ENCODE results near the gene DMD. TPM values are rescaled to one million over a fixed set of nuclear protein-coding genes. Genes with fewer than 3 reads are reported as not detected.

The DMD gene
- total and polyA plus RNA-seq, 5 donors = 49.5 to 173 (median 125) TPM

DNA sequence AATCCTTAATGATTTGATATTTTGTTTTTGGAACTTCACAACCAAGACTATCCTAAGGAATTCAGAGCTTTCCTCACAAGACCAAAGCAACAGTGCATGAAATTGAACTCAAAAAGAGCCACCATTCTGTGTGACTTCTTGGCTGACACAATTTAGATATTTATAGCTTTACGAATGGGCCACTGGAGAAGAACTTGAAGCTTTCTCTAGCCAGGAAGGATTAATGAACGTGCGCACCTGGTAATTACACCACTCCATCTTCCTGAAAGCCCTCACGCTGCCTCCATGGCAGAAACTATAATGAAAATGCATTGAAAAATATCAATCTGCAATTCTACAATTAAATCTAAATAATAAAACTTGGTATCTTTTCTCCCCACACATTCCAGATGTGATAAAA, 1057.8 kb downstream of the DMD start:
- Histone ChIP-seq H3K4me1 (ENCODE audit: control insufficient read depth, insufficient read depth, low read length) (no peaks in the 10 kb centered on the region), H3K27me3 (ENCODE audit: control insufficient read depth, insufficient read depth) (no peaks in the 10 kb centered on the region), H3K9me3 (ENCODE audit: control insufficient read depth, low read length) (no peaks in the 10 kb centered on the region), H3K4me3 (ENCODE audit: low read length) (no peak overlapping the region), H3K27ac (ENCODE audit: low read length) (no peak overlapping the region)
- DNase-seq (no peak), ATAC-seq (no peak)
- 55% methylated on average over 4 of the region's 4 CpGs for WGBS
- intact Hi-C loops (cut with DNase I) = no loop called here

GRCh38 chrX:32150141-32150540, 1061.2 kb downstream of the DMD start:
- no peaks in the 10 kb centered on the region for H3K9me3 ChIP-seq (ENCODE audit: control insufficient read depth, low read length)
- no peaks in the 10 kb centered on the region for H3K27me3 ChIP-seq (ENCODE audit: control insufficient read depth, insufficient read depth)
- ATAC-seq (no peak), DNase-seq (no peak)
- H3K4me3 ChIP-seq (ENCODE audit: low read length) = no peak overlapping the region
- intact Hi-C loops (cut with DNase I) = no loop called here
- H3K4me1 ChIP-seq (ENCODE audit: control insufficient read depth, insufficient read depth, low read length) = no peaks in the 10 kb centered on the region
- no peak overlapping the region for H3K27ac ChIP-seq (ENCODE audit: low read length)
- 52% methylated on average over 6 of the region's 6 CpGs for WGBS

DNA sequence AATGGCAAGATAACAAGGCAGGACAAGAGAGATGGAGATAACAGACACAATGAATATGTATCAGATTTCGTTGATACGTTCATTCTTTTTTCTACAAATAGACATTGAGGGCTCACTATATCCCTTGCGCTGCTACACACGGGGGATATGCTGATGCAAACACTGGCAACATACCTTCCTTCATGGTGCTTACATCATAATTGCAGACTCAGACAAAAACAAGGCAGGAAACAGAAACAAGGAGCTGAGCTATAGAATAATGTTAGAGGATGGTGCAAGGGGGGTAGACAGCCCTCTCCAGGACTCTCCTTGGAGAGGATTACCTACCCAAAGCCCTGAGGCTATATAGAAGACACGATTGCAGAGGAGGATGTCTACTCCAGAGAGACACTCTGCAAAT, 1069.5 kb downstream of the DMD start:
- no peaks in the 10 kb centered on the region for H3K4me1 ChIP-seq (ENCODE audit: control insufficient read depth, insufficient read depth, low read length)
- no peaks in the 10 kb centered on the region for H3K27me3 ChIP-seq (ENCODE audit: control insufficient read depth, insufficient read depth)
- intact Hi-C loops (cut with DNase I) = no loop called here
- H3K9me3 ChIP-seq (ENCODE audit: control insufficient read depth, low read length) = no peaks in the 10 kb centered on the region
- no peak overlapping the region for H3K27ac ChIP-seq (ENCODE audit: low read length)
- no peak for DNase-seq
- 77% methylated on average over 5 of the region's 5 CpGs for WGBS
- H3K4me3 ChIP-seq (ENCODE audit: low read length) = no peak overlapping the region
- ATAC-seq = no peak

DNA sequence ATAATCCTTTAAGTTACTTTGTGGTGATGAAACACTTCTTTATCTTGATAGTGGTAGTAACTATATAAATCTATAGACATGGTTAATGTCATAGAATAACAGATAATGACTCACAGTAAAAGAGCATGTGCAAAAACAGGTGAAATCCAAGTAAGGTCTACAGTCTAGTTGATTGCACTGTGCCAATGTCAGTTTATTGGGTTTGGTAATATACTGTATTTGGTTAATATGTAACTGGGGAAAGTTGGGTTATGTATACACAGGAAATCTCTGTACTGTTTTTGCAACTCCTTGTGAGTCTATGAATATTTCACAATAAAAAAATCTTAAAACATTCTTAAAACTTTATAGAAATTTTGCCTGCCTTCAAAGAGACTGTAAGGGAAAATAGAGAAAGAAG, 1071.9 kb downstream of the DMD start:
- no peak for DNase-seq
- no peak overlapping the region for H3K4me3 ChIP-seq (ENCODE audit: low read length)
- H3K27me3 ChIP-seq (ENCODE audit: control insufficient read depth, insufficient read depth) = no peaks in the 10 kb centered on the region
- intact Hi-C loops (cut with DNase I) = no loop called here
- H3K27ac ChIP-seq (ENCODE audit: low read length) = no peak overlapping the region
- ATAC-seq = no peak
- no peaks in the 10 kb centered on the region for H3K4me1 ChIP-seq (ENCODE audit: control insufficient read depth, insufficient read depth, low read length)
- H3K9me3 ChIP-seq (ENCODE audit: control insufficient read depth, low read length) = no peaks in the 10 kb centered on the region

DNA sequence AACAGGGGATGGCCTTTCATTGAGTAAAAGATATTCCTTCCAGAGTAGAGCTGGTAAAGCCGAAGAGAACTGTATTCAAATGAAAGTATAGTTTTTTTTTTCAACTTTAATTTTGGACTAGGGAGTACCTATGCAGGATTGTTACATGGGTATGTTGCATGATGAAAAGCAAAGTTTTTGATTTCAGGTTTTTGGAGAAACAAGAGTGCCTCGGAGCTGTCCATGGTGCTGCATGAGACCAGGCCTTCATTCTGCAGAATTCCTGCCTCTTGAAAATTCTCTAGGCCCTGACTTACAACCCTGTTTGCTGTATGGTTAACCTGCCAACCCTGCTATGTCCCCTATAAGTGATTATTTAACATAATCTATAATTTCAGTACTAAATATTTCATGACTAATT, 1073.8 kb downstream of the DMD start:
- Histone ChIP-seq H3K4me1 (ENCODE audit: control insufficient read depth, insufficient read depth, low read length) (no peaks in the 10 kb centered on the region), H3K4me3 (ENCODE audit: low read length) (no peak overlapping the region), H3K27me3 (ENCODE audit: control insufficient read depth, insufficient read depth) (no peaks in the 10 kb centered on the region), H3K27ac (ENCODE audit: low read length) (no peak overlapping the region), H3K9me3 (ENCODE audit: control insufficient read depth, low read length) (no peaks in the 10 kb centered on the region)
- DNase-seq = no peak
- no peak for ATAC-seq
- intact Hi-C loops (cut with DNase I) = no loop called here
- WGBS = 54% methylated on average over 2 of the region's 2 CpGs

GRCh38 chrX:32126997-32127396, 1084.4 kb downstream of the DMD start:
- 21% methylated on average over 1 of the region's 1 CpG for WGBS
- Histone ChIP-seq H3K27ac (ENCODE audit: low read length) (no peak overlapping the region), H3K4me3 (ENCODE audit: low read length) (no peak overlapping the region), H3K9me3 (ENCODE audit: control insufficient read depth, low read length) (no peaks in the 10 kb centered on the region), H3K4me1 (ENCODE audit: control insufficient read depth, insufficient read depth, low read length) (no peaks in the 10 kb centered on the region), H3K27me3 (ENCODE audit: control insufficient read depth, insufficient read depth) (no peaks in the 10 kb centered on the region)
- DNase-seq (no peak), ATAC-seq (no peak)
- intact Hi-C loops (cut with DNase I) = no loop called here

DNA sequence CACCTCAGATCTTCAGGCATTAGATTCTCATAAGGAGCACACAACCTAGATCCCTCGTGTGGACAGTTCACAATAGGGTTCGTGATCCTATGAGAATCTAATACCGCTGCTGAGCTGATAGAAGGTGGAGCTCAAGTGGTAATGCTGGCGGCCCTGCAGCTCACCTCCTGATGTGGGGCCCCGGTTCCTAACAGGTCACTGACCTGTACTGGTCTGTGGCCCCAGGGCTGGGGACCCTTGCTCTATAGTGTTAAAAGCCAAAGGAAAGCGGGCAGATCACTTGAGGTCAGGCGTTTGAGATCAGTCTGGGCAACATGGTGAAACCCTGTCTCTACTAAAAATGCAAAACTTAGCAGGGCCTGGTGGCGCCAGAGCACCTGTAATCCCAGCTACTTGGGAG, 1092.5 kb downstream of the DMD start:
- no peak for DNase-seq
- Histone ChIP-seq H3K27me3 (ENCODE audit: control insufficient read depth, insufficient read depth) (no peaks in the 10 kb centered on the region), H3K9me3 (ENCODE audit: control insufficient read depth, low read length) (no peaks in the 10 kb centered on the region), H3K27ac (ENCODE audit: low read length) (no peak overlapping the region), H3K4me3 (ENCODE audit: low read length) (no peak overlapping the region), H3K4me1 (ENCODE audit: control insufficient read depth, insufficient read depth, low read length) (no peaks in the 10 kb centered on the region)
- 91% methylated on average over 8 of the region's 8 CpGs for WGBS
- no peak for ATAC-seq
- intact Hi-C loops (cut with DNase I) = no loop called here

DNA sequence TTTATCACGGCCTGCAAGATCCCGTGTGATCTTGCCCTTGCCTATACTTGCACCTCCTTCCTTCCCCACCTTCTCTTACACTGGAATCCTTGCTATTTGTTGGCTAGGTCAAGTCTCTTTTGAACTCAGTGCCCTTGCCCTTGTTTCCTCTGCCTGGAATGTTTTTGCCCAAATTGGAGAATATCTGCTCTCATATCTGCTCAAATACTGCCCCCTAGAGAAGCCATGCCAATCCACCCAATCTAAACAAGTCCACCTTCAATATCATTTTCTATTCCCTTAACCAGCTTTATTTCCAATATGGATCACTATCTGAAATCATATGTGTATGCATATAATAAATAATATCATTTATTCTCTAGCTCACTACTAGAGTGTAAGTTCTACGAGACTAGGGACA, 1095.3 kb downstream of the DMD start:
- Histone ChIP-seq H3K9me3 (ENCODE audit: control insufficient read depth, low read length) (no peaks in the 10 kb centered on the region), H3K4me1 (ENCODE audit: control insufficient read depth, insufficient read depth, low read length) (no peaks in the 10 kb centered on the region), H3K4me3 (ENCODE audit: low read length) (no peak overlapping the region), H3K27ac (ENCODE audit: low read length) (no peak overlapping the region), H3K27me3 (ENCODE audit: control insufficient read depth, insufficient read depth) (no peaks in the 10 kb centered on the region)
- intact Hi-C loops (cut with DNase I) = no loop called here
- DNase-seq (no peak), ATAC-seq (no peak)
- WGBS = 67% methylated on average over 3 of the region's 3 CpGs

GRCh38 chrX:32087663-32088062, 1123.7 kb downstream of the DMD start:
- 74% methylated on average over 4 of the region's 4 CpGs for WGBS
- H3K9me3 ChIP-seq (ENCODE audit: control insufficient read depth, low read length) = no peaks in the 10 kb centered on the region
- DNase-seq (no peak), ATAC-seq (no peak)
- H3K4me1 ChIP-seq (ENCODE audit: control insufficient read depth, insufficient read depth, low read length) = no peaks in the 10 kb centered on the region
- no peak overlapping the region for H3K4me3 ChIP-seq (ENCODE audit: low read length)
- H3K27ac ChIP-seq (ENCODE audit: low read length) = no peak overlapping the region
- intact Hi-C loops (cut with DNase I) = no loop called here
- H3K27me3 ChIP-seq (ENCODE audit: control insufficient read depth, insufficient read depth) = no peaks in the 10 kb centered on the region

- no peak for DNase-seq
- intact Hi-C loops (cut with DNase I) = no loop called here
- Histone ChIP-seq H3K27me3 (ENCODE audit: control insufficient read depth, insufficient read depth) (no peaks in the 10 kb centered on the region), H3K4me3 (ENCODE audit: low read length) (no peak overlapping the region), H3K4me1 (ENCODE audit: control insufficient read depth, insufficient read depth, low read length) (peaks cover 1% of the 10 kb centered on the region), H3K27ac (ENCODE audit: low read length) (no peak overlapping the region), H3K9me3 (ENCODE audit: control insufficient read depth, low read length) (no peaks in the 10 kb centered on the region)
- WGBS = 83% methylated on average over 7 of the region's 7 CpGs
- ATAC-seq = no peak
Measured at GRCh38 chrX:32084757-32085156, 1126.6 kb downstream of the DMD start.

DNA sequence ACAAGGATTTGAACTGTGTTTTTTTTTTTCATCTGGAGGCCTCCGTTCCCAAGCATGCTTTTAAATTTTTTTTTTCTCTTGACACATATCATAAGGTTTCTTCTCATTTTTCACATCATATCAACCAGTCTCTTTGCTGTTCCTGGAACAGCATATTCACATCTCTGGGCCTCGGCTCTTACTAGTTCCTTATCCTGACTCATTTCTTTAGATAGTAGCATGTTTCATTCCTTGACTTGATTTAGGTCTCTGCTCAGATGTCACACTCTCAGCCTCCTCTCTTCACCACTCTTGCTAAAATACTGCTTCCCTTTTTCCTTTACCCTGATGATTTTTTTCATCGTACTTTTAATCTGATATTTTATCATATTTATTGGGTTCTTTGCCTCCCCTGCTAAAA, 1163.1 kb downstream of the DMD start:
- intact Hi-C loops (cut with DNase I) = no loop called here
- H3K4me3 ChIP-seq (ENCODE audit: low read length) = no peak overlapping the region
- ATAC-seq (no peak), DNase-seq (no peak)
- no peaks in the 10 kb centered on the region for H3K27me3 ChIP-seq (ENCODE audit: control insufficient read depth, insufficient read depth)
- H3K9me3 ChIP-seq (ENCODE audit: control insufficient read depth, low read length) = no peaks in the 10 kb centered on the region
- H3K27ac ChIP-seq (ENCODE audit: low read length) = no peak overlapping the region
- WGBS = 67% methylated on average over 3 of the region's 3 CpGs
- no peaks in the 10 kb centered on the region for H3K4me1 ChIP-seq (ENCODE audit: control insufficient read depth, insufficient read depth, low read length)

- ATAC-seq (no peak), DNase-seq (no peak)
- Histone ChIP-seq H3K27ac (ENCODE audit: low read length) (no peak overlapping the region), H3K27me3 (ENCODE audit: control insufficient read depth, insufficient read depth) (no peaks in the 10 kb centered on the region), H3K4me1 (ENCODE audit: control insufficient read depth, insufficient read depth, low read length) (no peaks in the 10 kb centered on the region), H3K4me3 (ENCODE audit: low read length) (no peak overlapping the region), H3K9me3 (ENCODE audit: control insufficient read depth, low read length) (no peaks in the 10 kb centered on the region)
- intact Hi-C loops (cut with DNase I) = no loop called here
- 84% methylated on average over 4 of the region's 4 CpGs for WGBS
Measured at GRCh38 chrX:32045149-32045548, 1166.2 kb downstream of the DMD start.

All from right cardiac atrium (tissue), 5 donors.